Muscle layer of colon (tissue), 2 donors: ENCODE results near the gene STARD3NL.

ENCODE experiments used
- H3K27ac ChIP-seq: one replicate; pipeline ENCODE4 v1.7.0; 2013; ENCODE audit warnings: low read depth, mild to moderate bottlenecking, low read length, moderate library complexity
- H3K27me3 ChIP-seq, 2 donors: one replicate each; pipeline ENCODE4 v1.7.0; 2013; ENCODE audit warnings: low read length in 2 of 2, mild to moderate bottlenecking in 2 of 2; ENCODE audit not compliant: insufficient read depth in 2 of 2, control insufficient read depth in 1 of 2
- H3K36me3 ChIP-seq: one replicate; pipeline ENCODE4 v1.7.0; 2013; ENCODE audit warnings: mild to moderate bottlenecking, low read length; ENCODE audit not compliant: insufficient read depth
- H3K4me1 ChIP-seq: one replicate; pipeline ENCODE4 v1.7.0; 2013; ENCODE audit warnings: mild to moderate bottlenecking, low read length; ENCODE audit not compliant: insufficient read depth
- H3K4me3 ChIP-seq, 2 donors: one replicate each; pipeline ENCODE4 v1.7.0; 2013; ENCODE audit warnings: low read length in 2 of 2, low read depth in 1 of 2, mild to moderate bottlenecking in 1 of 2, moderate library complexity in 1 of 2
- H3K9ac ChIP-seq: one replicate; pipeline ENCODE4 v1.7.0; 2013; ENCODE audit warnings: low read length
- H3K9me3 ChIP-seq: one replicate; pipeline ENCODE4 v1.7.0; 2013; ENCODE audit warnings: mild to moderate bottlenecking, low read length
- donor health status: abdominal sarcoma.
- donor health status: Adenocarcinoma of cecum.

The STARD3NL gene

DNA sequence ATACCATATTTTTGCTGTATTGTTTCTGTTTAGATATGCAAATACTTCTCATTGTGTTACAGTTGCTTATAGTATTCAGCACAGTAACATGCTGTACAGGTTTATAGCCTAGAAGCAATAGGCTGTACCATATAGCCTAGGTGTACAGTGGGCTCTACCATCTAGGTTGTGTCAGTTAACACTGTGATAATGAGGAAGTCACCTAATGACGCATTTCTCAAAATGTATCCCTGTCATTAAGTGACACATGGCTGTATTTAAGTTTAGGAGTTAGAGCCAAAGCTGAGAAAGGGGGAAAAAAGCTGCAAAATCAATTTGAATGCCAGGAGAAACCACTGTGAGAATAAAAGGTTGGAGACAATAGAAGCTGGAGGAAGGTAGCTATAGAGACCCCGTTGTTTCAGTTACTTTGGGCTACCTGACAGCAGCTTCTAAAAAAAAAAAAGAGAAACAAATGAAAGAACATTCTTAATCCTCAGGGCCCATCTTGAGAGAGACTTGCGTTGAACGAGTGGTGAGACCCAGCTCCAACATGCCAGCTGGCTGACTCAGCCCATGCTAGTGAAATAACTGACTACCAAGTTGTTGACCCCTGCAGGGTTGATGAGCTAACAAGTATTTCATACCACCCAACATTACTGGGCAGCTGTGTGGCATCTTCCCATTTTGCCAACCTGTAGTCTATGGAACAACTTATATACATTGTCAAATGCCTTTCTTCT lies 8.7 kb downstream of the STARD3NL start:
- Histone ChIP-seq H3K4me1 (peaks cover 7% of the 10 kb centered on the region), H3K9ac (no peak overlapping the region), H3K27ac (no peak overlapping the region), H3K27me3 (no peaks in the 10 kb centered on the region), H3K36me3 (no peaks in the 10 kb centered on the region), H3K4me3 (no peak overlapping the region), H3K9me3 (no peaks in the 10 kb centered on the region)

DNA sequence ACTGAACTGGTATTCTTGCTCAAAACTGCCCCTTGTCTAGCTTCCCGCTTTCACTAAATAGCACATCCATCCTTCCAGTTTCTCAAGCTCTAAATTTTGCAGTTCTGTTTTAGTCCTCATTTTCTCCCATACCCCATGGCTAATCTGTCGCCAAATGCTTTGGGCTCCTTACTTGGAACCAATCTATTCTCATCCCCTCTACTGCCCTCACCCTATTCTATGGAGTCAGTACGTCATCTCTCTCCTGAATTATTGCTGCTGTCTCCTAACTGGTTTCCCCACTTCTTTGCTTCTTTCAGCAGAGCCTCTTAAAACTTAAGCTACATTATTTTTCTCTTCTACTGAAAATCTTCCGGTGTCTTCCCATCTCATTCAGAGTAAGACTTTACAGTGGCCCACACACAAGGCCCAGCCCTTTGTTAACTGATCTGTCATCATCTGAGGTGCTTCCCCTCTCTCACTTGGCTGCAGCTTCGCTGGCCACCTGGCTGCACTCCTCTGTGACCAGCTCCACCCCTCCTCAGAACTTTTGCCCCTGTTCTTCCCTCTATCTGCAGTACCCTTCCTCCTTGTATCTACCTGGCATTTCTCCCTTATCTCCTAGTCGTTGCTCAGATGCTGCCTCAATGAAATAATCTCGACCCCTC lies 9.9 kb downstream of the STARD3NL start:
- no peaks in the 10 kb centered on the region for H3K27me3 ChIP-seq
- no peaks in the 10 kb centered on the region for H3K36me3 ChIP-seq
- H3K9ac ChIP-seq: no peak overlapping the region
- peaks cover 7% of the 10 kb centered on the region for H3K4me1 ChIP-seq
- no peak overlapping the region for H3K27ac ChIP-seq
- no peaks in the 10 kb centered on the region for H3K9me3 ChIP-seq
- no peak overlapping the region for H3K4me3 ChIP-seq

DNA sequence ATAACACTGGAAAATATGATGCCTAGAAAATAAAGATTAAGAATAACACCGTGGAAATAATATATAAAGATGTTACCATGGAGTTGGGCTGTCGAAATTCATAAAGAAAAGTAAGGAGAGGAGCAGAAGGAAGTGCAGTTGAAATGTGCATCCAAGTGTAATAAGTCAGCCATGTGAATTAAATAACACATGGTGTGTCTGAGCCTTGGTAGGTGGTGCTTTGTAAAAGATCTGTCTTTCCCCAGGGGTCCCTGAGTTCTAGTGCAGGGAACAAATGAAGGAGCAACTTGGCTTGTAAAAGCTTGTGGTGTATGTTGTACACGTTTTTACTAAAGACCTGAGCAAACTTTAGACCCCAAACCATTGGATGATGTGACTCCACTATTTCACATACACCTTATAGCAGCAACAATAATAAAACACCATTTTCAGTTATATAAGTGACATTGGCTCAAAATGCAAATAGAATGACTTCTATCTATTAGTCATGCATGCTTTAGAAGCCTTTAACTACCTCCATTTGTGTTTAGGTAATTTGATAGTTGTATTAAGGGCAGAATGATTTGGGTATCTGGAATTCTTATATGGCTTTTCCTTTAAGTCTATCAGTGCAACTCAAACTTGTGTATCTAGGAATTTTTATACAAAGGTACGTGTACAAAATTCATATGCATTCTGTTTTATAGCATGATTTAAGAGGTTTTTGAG lies 11.3 kb downstream of the STARD3NL start:
- no peaks in the 10 kb centered on the region for H3K27me3 ChIP-seq
- H3K36me3 ChIP-seq: no peaks in the 10 kb centered on the region
- no peak overlapping the region for H3K27ac ChIP-seq
- peaks cover 7% of the 10 kb centered on the region for H3K4me1 ChIP-seq
- H3K4me3 ChIP-seq: no peak overlapping the region
- no peak overlapping the region for H3K9ac ChIP-seq
- no peaks in the 10 kb centered on the region for H3K9me3 ChIP-seq

DNA sequence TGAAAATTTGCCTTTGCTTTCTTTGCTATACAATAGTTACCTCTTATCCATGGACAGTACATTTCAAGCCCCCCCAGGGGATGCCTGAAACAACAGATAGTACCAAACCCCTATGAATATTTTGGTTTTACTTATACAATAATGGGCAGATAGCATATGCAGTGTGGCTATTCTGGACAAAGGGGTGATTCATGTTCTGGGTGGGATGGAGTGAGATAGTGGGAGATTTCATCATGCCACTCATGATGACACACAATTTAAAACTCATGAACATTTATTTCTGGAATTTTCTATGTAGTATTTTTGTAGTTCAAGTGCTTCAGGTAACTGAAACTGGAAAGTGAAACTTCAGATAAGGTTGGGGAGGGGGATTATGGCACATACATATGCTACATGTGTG lies 12.0 kb downstream of the STARD3NL start:
- Histone ChIP-seq H3K27ac (no peak overlapping the region), H3K4me3 (no peak overlapping the region), H3K36me3 (no peaks in the 10 kb centered on the region), H3K9me3 (no peaks in the 10 kb centered on the region), H3K27me3 (no peaks in the 10 kb centered on the region), H3K9ac (no peak overlapping the region), H3K4me1 (peaks cover 7% of the 10 kb centered on the region)

DNA sequence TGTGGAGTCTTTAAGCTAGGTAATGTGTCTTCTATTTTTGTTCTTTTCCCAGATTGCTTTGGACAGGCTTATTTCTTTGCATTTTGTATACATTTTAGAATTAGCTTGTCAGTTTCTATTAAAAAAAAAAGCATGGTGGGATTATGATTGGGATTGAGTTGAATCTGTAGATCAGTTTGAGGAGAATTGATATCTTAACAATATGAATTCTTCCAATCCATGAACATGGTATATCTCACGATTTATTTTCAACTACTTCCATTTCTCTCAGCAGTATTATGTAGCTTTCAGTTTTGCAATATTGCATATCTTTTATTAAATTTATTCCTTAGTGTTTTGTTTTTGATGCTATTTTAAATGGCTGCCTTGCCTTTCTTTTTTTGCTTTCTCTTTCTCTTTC lies 13.7 kb downstream of the STARD3NL start:
- no peak overlapping the region for H3K4me3 ChIP-seq
- no peaks in the 10 kb centered on the region for H3K9me3 ChIP-seq
- H3K27me3 ChIP-seq: no peaks in the 10 kb centered on the region
- H3K27ac ChIP-seq: no peak overlapping the region
- H3K9ac ChIP-seq: no peak overlapping the region
- H3K36me3 ChIP-seq: no peaks in the 10 kb centered on the region
- H3K4me1 ChIP-seq: peaks cover 13% of the 10 kb centered on the region

DNA sequence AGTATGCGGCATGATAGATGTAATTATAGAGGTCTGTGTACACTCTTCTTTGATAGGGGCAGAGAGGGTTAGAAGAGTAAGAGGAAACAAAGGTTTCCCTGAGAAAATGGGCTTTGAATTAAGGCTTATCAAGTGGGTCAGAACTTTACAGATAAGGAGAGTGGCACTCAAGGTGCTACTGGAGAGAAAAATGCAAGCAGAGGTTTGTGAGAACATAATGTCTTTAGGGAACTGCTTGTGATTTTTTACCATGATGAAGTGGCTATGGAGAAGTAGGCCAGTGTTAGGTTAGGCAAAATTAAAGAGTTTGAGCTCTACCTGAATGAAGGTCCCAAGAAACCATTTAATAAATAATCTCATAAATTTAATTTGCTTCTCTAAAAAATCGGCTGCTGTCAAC lies 14.3 kb downstream of the STARD3NL start:
- Histone ChIP-seq H3K9me3 (no peaks in the 10 kb centered on the region), H3K36me3 (no peaks in the 10 kb centered on the region), H3K9ac (no peak overlapping the region), H3K27me3 (no peaks in the 10 kb centered on the region), H3K4me3 (no peak overlapping the region), H3K27ac (no peak overlapping the region), H3K4me1 (peaks cover 11% of the 10 kb centered on the region)

DNA sequence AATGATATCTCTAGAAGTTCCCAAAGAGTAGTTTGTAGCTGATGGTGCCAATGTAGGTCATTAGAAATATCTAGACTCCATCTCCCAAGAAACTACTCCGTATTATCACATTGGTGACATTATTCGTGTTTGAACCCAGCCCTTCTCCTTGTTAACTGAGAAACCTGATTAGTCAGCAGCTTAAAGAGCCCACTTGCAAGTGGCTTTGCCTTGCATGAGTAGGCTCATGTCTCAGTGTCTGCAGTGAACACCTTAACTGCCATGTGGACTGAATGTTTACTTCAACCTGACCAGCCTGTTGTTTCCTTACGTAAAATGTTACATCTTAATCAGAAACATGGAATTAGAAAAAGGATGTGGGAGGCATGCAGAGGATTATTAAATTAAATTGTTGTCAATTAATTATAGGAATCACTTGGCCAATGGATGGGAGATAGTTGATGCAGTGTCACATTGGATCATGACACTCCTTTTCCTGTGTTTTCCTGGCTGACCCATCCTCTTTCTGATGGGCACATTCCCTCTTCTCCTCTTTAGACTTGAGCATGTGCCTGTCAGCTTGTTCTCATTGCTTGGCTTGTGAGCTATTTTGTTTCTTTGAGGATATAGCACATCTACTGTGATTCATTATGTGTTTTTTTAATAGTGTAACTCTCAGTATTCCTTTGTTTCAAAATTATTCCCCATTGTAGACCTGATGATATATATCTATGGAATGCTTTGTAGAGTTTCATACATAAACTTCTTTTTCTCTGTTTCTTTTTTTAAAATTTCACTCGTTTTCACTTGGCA lies 18.0 kb downstream of the STARD3NL start:
- no peaks in the 10 kb centered on the region for H3K9me3 ChIP-seq
- no peak overlapping the region for H3K9ac ChIP-seq
- peaks cover 38% of the 10 kb centered on the region for H3K4me1 ChIP-seq
- H3K27ac ChIP-seq: no peak overlapping the region
- no peaks in the 10 kb centered on the region for H3K36me3 ChIP-seq
- H3K4me3 ChIP-seq: no peak overlapping the region
- H3K27me3 ChIP-seq: no peaks in the 10 kb centered on the region

DNA sequence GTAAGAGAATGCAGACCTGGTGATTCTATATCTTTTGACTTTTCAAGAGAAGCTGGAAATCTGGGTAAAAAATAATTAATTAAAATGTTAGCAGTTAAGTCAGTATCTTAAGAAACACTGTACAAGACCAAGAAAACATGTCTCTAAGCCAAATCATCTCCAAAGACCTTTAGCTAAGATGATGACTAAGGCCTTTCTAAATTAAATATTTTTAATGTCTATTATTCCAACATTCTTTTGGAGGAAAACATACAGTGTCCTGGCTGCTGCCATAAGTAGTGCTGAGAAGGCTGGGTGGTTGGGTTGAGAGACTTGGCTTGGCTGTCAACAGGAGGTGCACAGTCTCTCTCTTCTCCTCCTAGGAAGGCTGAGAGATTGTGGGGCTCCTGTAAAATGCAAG lies 20.3 kb downstream of the STARD3NL start:
- H3K36me3 ChIP-seq: no peaks in the 10 kb centered on the region

DNA sequence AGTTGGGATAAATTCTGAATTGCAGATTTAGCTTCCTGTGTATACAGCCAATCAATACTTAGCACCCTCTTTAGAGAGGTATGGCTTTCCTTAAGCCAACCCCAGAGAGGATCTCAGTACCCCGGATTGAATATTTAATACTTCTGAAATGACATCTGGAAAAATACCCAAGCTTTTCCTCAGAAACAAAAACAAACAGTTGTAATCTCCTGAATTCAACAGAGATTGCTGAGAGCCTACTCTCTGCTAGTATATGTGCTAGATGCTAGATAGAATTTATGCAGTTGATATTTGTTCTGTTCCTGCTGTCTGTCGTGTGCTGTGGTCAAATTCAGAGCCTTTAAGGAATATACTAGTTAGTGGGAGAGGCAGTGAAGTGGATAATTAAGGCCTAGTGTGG lies 21.1 kb downstream of the STARD3NL start:
- Histone ChIP-seq H3K27me3 (no peaks in the 10 kb centered on the region), H3K4me3 (no peak overlapping the region), H3K4me1 (peaks cover 38% of the 10 kb centered on the region), H3K36me3 (no peaks in the 10 kb centered on the region), H3K9ac (no peak overlapping the region), H3K9me3 (no peaks in the 10 kb centered on the region), H3K27ac (no peak overlapping the region)

More for the DNA sequence above, 20.3 kb downstream of the STARD3NL start:
- H3K27me3 ChIP-seq: no peaks in the 10 kb centered on the region
- no peak overlapping the region for H3K27ac ChIP-seq
- H3K9me3 ChIP-seq: no peaks in the 10 kb centered on the region
- H3K4me1 ChIP-seq: peaks cover 38% of the 10 kb centered on the region
- no peak overlapping the region for H3K4me3 ChIP-seq
- H3K9ac ChIP-seq: no peak overlapping the region

DNA sequence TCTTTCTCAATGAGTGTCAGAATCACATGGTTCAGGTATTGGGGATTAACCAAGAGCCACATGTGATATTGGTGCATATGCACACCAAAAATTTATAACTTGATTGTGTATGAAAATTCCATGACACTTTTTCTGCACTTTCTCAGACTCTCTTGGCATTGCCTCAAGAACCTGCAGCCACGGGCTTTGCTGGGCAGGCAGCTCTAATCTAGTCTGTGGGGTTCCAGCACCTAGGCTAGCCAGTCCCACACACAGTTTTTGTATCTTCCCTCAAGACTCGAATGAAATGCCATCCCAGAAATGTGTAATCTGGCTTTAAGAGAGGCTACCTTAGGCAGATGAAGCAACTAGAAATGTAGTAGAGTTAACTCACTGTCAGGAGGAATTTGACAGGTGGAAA lies 21.7 kb downstream of the STARD3NL start:
- Histone ChIP-seq H3K9ac (no peak overlapping the region), H3K27ac (no peak overlapping the region), H3K4me3 (no peak overlapping the region), H3K4me1 (peaks cover 38% of the 10 kb centered on the region), H3K36me3 (no peaks in the 10 kb centered on the region), H3K9me3 (no peaks in the 10 kb centered on the region), H3K27me3 (no peaks in the 10 kb centered on the region)

DNA sequence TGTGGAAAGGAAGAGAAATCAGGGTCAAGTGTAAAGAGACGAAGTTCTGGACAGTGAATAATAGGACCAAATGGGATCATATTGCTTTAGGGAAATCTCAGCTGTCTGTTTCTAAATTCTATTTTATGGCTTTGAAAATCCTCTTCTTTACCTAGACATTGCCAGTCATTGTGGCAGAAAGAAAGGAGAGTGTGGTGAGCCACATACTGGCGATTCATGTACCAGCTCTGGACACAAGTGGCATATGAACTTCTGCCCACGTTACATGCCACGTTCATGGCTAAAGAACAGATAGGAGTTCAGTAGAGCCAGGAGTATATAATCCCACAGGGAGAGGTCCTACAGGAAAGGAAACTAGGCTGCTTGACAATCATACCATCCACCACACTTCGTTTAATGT lies 28.0 kb downstream of the STARD3NL start:
- Histone ChIP-seq H3K9ac (no peak overlapping the region), H3K4me1 (peaks cover under 1% of the 10 kb centered on the region), H3K4me3 (no peak overlapping the region), H3K36me3 (peaks cover 13% of the 10 kb centered on the region), H3K9me3 (no peaks in the 10 kb centered on the region), H3K27ac (no peak overlapping the region), H3K27me3 (no peaks in the 10 kb centered on the region)
